ENCODE results near the gene CTTNBP2.

- TF ChIP-seq, protein P1, sequence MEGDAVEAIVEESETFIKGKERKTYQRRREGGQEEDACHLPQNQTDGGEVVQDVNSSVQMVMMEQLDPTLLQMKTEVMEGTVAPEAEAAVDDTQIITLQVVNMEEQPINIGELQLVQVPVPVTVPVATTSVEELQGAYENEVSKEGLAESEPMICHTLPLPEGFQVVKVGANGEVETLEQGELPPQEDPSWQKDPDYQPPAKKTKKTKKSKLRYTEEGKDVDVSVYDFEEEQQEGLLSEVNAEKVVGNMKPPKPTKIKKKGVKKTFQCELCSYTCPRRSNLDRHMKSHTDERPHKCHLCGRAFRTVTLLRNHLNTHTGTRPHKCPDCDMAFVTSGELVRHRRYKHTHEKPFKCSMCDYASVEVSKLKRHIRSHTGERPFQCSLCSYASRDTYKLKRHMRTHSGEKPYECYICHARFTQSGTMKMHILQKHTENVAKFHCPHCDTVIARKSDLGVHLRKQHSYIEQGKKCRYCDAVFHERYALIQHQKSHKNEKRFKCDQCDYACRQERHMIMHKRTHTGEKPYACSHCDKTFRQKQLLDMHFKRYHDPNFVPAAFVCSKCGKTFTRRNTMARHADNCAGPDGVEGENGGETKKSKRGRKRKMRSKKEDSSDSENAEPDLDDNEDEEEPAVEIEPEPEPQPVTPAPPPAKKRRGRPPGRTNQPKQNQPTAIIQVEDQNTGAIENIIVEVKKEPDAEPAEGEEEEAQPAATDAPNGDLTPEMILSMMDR (IDR thresholded peaks at IDR 0.05; ENCODE audit: low read depth, low read length), result no peak
- TF ChIP-seq EZH2phosphoT487 (IDR thresholded peaks at IDR 0.05; ENCODE audit: low read depth), result no peak
Observed at GRCh38 chr7:117857718-117858117, 15.5 kb downstream of the CTTNBP2 start.
